Suppressor macrophage (primary cell): Measurements from ENCODE around the gene LTB4R2.
A peak's percentile ranks its signal among the peaks of the same experiment; 100 is the strongest.

ENCODE experiments used
- DNase-seq, 4 experiments: peaks; one replicate each; pipeline ENCODE4 v3.0.0-alpha.2; 2020 to 2022

LTB4R2 gene

DNA sequence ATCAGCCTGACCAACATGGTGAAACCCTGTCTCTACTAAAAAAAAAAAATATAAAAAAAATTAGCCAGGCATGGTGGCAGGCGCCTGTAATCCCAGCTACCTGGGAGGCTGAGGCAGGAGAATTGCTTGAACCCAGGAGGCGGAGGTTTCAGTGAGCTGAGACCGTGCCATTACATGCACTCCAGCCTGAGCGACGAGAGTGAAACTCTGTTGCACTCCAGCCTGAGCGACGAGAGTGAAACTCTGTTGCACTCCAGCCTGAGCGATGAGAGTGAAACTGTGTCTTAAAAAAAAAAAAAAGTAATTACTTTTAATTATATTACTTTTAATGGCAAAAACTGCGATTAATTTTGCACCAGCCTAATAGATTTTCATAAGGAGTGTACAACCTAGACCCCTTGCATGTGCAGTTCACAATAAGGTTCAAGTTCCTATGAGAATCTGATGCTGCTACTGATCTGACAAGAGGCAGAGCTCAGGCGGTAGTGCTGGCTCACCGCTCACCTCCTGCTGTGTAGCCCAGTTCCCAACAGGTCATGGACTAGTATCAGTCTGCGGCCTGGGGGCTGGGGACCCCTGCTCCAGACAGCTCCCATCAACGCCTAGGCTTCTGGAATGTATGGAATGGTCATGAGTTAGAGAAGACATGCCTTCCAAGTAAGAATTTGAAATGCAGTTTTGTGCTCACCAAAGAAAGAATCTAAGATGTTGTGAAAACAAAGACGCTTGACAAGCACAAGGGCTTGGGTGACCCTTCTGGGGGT is 11.5 kb downstream of the LTB4R2 start:
- DNase-seq = peak in 1 of 4 experiments; percentile 1

DNA sequence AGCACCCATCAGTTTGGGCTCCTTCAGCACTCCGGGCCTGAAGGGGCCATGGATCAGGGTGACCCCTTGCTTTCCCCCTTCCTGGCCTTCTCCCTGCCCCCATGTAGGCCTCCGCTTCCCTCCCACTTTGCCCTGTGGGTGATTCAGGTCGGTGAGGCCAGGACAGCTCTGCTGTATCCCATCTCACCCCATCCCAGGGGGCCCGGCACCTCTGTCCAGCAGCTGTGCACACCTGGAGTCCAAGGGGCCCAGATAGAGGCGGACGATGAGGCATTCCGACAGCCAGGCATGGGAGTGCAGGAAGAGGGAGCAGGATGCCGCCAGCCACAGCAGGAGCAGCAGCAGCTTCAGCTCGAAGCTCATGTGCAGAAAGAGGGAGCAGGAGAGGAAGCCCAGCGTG is 12.7 kb downstream of the LTB4R2 start:
- DNase-seq = no peak

DNA sequence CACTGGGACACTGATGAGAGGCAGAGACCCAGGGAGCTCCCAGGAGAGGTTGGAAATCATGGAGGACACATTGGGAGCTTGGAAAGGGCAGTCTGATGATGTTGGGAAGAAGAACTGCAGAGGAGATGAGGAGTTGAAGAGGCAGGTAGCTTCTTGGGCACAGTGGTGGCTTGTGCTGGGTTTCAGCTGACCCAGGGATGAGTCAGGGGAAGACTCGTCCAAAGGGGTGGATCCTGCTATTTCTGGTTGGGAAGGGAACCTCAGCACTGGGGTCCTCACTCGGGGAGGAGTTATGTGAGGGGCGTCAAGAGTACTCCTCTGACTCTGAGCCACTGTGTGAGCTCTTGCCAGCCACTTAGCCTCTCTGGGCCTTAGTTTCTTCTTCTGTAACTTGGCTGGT is 13.4 kb downstream of the LTB4R2 start:
- DNase-seq = peak in 1 of 4 experiments; percentile 1

DNA sequence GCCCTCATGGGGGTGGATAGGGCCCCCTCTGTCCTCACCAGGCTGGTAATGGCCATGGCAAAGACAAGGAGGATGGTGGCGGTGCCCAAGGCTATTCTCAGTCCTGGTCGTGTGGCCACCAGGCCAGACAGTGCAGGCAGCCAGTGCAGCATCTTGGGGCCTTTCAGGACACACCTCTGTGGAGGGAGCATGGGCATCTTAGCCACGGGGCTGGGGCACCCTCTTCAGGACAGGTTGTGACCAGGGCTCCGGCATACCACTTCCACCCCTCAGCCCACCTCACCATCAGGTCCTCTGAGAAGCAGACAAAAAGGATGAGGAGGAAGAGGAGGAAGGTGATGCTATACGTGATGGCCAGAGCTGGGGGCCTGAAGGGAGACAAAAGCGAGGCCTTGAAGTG is 14.1 kb downstream of the LTB4R2 start:
- DNase-seq = peak in 1 of 4 experiments; percentile 2

DNA sequence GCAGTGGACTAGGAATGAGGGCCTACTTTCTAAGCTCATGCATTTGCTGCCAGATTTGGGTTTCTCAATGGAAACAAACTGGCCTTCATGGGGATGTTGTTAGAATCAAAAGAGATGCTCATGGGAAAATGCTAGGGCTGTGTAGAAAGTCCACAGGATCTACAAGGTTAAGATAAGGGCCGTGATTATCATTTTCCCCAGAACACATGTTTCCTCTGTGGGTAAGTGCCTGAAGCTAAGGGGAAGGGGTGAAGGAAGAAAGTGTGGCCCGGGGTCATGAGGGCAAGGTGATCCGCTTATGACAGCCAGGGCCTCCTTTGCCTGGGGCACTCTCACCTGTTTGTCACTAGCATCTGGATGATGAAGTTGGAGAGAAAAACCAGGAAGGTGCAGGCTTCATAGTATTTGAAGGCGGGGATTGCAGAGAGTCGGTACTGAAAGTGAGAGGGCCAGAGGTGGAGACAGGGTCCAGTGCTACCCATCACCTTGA is 15.1 kb downstream of the LTB4R2 start:
- DNase-seq = peak in 1 of 4 experiments; percentile 1

DNA sequence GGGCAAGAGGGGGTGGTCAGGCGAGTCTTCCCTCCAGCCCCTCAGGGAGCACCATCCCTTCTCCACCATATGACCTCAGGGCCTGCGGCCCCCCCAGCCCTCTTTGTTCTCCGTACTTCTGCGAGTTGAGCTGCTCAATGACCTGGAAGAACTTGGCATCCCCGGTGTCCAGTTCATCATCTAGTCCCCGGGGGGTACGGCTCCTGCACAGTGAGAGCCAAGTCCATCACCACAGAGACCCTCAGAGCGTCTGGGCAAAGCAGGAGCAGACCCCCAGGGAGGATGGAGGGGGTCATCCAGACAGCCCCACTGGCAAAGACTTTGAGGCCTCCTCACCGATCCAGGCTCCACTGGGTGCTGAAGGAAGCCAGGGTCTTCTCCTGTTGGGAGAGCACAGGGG is 16.0 kb downstream of the LTB4R2 start:
- no peak for DNase-seq

DNA sequence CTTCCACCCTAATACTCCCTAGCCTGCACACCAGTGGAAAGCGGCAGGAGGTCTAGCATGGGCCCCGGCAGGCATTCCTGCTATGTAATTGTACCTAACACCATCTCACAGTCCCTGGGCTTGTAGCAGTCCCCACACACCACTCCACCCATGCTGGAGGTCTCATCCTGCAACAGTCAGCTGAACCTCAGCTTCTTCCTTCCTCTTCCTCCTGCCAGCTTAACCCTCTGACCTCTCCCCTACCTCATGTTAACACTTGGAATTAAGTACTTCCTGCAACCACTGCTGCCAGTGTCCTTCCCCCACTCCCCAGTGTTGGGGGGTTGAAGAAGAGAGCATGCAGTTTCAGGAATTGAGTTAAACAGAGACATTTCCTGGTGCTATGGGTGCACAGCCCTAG is 17.4 kb downstream of the LTB4R2 start:
- DNase-seq = peak in 3 of 4 experiments; percentile 62 to 86 (median 66)

DNA sequence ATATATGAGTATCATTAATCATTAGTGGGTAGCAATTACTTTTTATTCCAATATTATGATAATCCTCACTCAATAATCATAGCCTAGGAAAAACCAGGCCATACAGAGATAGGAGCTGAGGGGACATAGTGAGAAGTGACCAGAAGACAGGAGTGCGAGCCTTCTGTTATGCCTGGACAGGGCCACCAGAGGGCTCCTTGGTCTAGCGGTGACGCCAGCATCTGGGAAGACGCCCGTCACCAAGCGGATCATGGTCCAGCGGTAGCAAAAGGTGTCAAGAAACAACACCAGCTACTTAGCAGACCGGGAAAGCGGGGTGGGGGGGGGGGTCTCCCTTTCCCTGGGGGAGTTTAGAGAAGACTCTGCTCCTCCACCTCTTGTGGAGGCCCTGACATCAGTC is 18.0 kb downstream of the LTB4R2 start:
- DNase-seq = peak in 2 of 4 experiments; percentile 21 to 44

DNA sequence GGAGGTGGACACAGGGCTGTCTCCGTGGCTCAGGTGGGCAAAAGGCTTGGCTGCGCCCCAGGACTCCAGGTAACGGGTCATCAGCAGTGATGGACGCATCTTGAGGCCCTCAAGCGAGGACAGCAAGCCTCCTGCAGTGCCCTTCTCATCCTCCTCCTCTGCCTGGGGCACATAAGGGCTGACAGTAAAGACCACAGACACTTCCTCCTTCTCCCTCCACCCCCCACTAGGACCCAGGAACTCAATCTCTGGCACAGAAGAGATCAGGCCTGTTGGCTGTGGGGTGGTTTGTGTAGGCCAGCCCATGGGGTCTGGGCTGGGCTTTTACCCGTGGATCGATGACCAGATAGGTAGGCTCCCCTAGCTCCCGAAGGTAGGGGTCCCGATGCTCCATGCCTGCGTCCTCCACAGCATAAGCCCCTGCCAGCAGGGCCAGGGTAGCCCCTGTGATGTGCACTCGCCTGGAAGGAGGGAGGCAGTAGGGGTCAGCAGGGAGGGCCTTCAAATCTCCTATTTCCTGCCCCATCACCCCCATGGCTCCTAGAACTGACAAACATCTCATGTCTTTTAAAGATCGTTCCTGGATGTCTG is 19.2 kb downstream of the LTB4R2 start:
- DNase-seq = peak in 2 of 4 experiments; percentile 38 to 45

DNA sequence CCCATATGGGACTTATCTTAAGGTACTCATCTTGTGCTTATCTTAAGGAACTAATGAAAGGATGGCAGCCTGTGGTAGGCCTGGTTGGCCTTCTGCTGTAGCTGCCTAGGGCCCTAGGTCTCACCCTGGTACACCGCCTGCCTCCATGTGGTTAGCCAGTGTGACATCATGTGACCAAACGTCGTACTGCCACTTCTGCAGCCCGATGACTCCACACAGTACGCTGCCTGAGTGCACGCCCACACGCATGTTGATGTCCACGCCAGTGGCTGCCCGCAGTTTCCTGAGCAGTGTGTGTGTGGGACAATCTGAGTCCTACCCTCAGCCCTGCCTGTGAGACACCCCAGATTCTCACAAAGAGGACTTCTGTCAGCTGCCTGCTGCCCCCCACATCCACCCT is 19.8 kb downstream of the LTB4R2 start:
- peak; percentile 91 to 98 (median 95) for DNase-seq

DNA sequence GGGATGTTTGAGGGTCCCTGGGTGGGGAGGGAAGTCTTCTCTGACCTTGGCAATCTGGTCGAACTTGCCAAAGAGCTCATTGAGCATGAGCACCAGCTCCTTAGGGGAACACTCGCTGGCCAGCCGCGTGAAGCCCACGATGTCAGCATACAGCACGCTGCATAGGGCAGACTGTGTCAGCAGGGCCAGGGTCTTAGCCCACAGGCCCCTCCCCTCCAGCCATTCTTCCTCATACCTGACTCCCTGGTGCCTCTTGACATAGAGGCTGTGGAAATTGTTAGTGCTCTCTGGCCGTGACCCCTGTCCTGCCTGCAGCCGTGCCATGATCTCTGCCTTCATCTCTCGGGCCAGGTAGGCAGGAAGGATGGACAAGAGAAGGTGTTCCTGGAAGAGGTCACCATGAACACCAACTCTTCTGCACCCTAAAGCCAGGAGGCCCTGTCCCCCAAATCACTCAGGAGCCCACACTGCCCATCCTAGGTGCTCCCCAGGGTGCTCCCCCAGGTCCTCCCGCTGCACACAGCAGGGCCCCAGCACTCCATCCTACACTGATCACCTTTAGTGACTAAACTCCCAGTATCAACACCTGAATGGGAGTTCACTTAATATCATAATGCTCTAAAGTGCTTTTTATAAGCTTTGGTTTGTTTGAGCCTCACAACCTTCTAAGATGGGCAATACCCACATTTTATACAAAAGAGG is 21.2 kb downstream of the LTB4R2 start:
- no peak for DNase-seq

DNA sequence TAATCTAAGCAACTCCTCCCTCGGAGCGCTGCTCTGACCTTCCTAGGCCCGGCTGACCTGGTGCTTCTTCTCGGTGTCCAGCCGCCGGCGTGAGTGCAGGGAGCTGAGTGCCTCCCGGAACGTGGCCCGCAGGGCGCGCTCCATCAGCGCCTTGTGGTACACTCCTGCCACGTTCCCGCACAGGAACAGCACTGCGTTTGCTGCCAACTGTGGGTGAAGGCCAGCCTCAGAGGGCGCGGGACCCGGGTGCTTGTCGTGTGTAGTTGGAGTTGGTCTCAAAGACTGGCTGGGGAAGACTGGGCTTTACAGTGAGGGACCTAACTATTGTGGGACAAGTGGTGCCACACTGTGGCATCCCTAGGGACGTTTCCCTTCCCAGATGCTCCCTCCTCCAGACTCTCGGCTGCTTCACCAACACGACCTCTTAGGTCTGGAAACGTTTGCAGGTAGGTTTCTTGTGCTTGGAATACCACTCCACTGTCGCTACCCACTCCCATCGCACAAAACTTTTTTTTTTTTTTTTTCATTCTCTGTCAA is 21.9 kb downstream of the LTB4R2 start:
- peak in 2 of 4 experiments; percentile 26 to 50 for DNase-seq

DNA sequence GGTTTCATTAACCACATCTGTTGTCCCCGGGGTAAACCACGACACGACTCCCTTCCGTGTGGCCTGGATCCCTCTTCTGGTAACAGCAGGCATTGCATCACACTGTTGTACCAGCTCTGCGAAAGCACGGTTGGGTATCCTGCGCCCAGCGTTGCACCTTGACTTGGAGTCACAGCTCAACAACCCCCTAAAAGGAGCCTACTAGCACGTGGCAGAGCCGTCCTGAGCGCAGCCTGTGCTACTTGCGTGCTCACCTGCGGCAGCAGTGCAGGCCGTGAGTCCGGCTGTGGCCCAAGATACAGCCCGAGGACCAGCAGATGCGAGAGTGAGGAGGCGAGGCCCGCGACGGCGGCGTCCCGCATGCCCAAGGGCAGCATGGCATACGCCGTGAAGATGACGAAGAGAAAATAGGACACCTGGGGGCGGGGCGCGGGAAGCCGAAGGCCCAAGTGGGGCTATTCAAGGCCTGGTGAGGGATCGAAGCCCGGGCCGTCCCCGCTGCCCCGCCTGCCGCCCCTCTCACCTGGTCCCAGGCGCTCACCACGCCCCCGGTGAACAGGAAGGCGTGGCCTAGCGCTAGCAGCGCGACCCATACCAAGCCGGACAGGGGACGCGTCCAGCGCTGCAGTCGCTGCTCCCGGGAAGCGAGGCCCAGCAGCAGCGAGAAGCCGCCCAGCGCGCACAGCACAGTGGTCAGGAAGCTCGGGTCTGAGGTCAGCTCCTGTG is 22.5 kb downstream of the LTB4R2 start:
- peak; percentile 63 to 88 (median 78) for DNase-seq

DNA sequence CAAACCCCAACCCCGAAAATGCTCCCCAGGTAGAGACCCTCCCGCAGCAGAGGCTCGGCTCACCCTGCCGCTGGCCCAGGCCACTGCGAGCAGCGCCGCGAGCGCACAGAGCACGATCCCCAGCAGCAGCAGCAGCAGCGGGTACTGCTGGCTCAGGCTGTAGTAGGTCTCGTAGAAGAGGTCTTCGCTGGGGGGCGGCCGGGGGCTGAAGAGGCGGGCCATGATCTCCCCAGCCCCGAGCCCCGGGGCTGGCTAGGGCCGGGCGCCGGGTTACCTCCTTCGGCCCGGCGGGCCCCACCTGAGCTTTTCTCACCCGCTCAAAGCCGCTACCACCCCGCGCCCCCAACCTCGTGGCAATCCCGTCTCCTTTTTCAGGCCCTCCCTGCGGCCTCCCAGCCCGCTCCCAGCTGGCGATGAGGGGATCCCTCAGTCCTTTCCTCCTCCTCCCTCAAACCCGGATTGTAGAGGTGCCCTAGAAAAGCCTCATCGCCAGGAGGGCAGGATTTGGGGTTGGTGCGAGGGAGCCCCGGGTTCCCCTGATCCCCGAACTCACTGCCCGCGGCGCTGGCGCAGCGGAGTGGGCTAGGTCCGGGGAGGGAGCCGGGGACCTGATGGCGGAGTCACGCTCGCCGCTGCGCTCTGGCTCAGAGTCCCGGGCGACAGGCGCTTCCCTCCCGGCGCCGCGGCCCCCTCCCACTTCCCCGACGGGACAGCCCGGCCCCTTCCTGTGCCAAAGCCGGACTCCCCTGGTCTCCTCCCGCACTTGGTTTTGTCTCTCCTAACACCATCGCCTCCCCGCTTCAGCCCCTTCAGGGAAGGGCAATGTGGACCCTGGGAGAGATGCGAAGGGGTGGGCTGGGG is 24.7 kb downstream of the LTB4R2 start, which contains the start of gene ADCY4:
Gene ADCY4 (minus strand): TSS at position 641 of the 861 bp plus-strand sequence. CDS start 419 bp downstream, at position 222.
- peak in 2 of 4 experiments; percentile 44 to 52 for DNase-seq

DNA sequence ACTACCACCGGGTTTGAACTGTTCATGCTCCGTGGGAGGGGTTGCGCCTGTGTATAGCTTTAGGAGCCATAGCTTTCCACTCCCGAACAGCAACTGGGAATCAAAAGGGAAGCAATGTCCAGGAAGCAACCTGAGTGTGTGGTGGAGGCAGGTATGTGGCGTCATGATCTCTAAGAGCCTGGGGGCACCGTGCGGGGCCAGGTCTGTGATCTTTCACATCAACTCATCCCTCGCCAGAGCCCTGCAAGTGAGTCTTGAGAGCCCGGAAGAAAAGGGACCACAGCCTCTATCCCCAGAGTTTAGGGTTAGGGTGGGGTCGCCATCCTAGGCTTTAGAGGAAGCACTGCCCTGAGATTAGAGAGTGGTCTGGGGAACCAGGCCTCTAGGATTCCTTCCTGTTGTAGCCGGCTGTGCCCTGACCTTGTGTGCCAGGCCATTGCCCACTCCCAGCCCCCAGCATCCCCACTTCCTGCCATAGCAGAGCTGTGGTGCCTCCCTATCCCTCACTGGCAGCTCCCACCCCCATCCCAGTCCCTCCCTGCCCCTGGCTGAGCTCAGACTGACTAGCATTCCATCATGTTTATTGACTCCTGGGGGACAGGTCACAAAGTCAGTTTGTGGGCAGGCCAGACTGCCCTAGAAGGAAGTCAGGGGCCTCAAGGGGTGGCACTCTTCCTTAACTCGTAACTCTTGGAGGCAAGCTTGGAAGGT is 25.7 kb downstream of the LTB4R2 start:
- peak in 1 of 4 experiments; percentile 26 for DNase-seq

DNA sequence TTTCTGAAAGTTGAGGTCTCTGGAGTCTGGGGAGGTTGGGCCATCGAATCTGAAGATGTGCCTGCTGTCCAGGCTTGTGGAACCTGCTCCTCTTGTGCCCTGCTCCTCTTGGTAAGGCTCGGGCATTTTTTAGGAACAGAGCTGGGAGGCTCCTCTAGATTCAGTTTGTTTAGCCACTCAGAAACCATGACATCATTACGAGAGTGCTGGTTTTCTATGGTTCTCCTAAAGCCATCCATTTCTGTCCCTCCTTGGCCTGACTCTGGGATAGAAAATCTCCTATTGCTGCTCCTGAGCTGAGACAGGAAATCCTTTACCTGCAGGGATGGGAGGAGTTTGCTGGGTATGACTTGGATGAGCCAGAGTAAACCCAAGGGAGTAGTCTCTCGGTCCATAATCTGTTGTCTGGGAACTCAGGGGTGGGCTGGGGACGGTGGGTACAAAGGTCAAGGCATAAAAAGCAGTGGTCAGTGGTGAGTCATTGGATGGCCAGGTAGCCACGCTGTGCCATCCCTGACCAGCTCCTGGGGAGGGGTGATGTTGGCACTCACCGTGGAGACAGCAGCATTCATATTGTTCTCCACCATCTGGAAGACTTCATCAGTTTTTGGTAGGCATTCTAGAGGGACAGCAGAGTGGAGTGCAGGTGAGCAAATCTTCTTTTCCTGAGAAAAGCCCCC is 27.3 kb downstream of the LTB4R2 start:
- DNase-seq = no peak

DNA sequence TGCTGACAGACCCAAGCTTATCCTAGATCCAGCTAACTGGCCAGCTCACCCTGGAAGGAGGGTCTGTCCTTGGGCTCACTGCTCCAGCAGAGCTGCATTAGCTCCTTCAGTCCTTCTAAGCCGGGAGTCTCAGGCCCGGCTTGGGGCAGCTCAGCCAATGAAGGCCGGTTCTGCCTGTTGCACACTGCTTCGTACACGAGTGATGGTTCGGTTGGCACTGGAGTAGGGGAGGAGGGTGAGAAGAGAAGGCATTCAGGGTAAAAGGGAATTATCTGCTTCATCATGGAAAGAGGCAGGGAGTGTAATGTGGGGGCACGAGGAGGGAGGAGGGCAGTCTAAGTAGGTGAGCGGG is 27.9 kb downstream of the LTB4R2 start:
- DNase-seq = no peak

DNA sequence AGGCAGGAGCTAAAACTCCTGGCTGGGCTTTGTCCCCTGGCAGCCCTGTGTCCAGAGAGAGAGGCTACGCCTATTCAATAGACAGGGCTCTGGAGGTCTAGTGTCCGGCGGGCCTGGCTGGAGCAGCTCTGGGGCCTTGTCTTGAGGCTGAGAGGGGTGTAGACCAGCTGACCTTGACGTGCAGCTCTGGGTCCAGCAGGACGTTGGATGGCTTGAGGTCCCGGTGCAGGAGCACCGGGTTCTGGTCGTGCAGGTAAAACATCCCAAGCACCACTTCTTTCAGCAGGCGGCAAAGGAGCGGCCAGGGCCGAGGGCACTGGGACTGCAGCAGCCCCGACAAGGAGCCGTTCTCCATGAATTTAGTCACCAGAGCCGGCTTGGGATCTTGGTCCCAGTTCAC is 28.9 kb downstream of the LTB4R2 start:
- no peak for DNase-seq

DNA sequence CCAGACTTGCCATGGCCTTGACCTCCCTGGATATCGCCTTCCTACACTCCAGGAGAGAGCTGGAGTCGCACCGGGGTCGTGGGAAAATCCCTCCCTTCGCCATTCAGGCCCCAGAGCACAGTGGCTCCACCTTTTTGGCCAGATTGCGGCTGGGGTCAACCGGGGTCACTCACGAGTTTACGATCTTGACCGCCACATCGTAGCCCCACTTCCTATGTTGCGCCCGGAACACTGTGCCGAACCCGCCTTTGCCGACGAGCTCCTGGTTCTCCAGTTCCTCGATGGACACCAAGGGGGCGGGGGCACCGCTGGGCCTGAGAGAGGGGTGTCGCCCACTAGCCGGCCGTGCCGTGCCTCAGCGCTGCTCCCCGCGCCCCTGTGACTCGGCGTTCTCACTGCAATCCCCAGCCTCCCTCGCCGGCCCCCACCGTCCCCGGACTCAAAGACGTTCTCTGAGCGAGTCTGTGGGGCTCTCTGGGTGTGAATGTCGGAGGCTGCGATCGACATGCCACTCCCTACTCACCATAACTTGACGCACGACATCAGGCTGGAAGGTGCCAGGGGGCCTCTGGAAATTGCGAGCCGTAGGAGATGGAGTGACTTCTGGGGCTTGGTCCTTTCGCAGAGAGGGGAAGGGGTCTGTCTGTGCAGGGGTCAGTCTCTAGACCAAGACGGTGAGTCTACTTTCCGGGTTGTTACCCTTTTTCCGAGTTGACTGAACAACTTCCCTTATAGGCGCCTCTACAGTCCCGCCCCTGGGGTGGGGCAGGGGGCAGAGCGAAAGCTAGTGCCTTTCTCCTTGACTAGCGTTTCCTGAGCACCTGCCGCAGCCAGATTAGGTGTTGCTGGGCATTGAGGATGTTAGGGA is 29.6 kb downstream of the LTB4R2 start, which contains the start of gene RIPK3:
Gene RIPK3 (minus strand): TSS at position 708 of the 868 bp plus-strand sequence. CDS start 165 bp downstream, at position 543.
- DNase-seq = peak; percentile 69 to 85 (median 76)
